Caco-2 (cell line): ENCODE measurements around the gene DHRSX. TPM values are rescaled to one million over a fixed set of nuclear protein-coding genes. Genes with fewer than 3 reads are reported as not detected.

Source experiments
- BruUV-seq: library from RNA; stranded (reverse); fragments of 400-500 nt; replicated peaks from 2 replicates; lab custom pipeline; 2021; lab: Mats Ljungman, UMichigan
- CTCF ChIA-PET: fragments of 300-600 bp; sonication (Branson Sonifier 250); formaldehyde crosslinking; loops from one replicate; lab custom pipeline; 2022; ENCODE audit warnings: antibody characterized with exemption; lab: Charles Lee
- POLR2A ChIA-PET: fragments of 300-600 bp; sonication (Branson Sonifier 250); formaldehyde crosslinking; loops from one replicate; lab custom pipeline; 2022; ENCODE audit warnings: antibody characterized with exemption; lab: Charles Lee
- DNase-seq, 2 experiments: peaks; one replicate each; pipeline versions ENCODE4 v3.0.0 to v3.0.0-alpha.2; 2020 to 2022
- H3K27me3 ChIP-seq: replicated peaks from 2 replicates; pipeline ENCODE4 v1.6.0; 2011; ENCODE audit warnings: low read length; ENCODE audit not compliant: control insufficient read depth, insufficient read depth
- H3K36me3 ChIP-seq: 2 replicates; pipeline ENCODE4 v1.5.1; 2011; ENCODE audit warnings: low read length; ENCODE audit not compliant: control insufficient read depth, insufficient read depth
- H3K4me1 ChIP-seq: fragments of 250-450 bp; sonication (Bioruptor Pico); 2 replicates; pipeline ENCODE4 v1.5.1; 2020; ENCODE audit warnings: mild to moderate bottlenecking
- H3K4me3 ChIP-seq: 2 replicates; pipeline ENCODE4 v1.5.1; 2011; ENCODE audit warnings: low read depth, mild to moderate bottlenecking, control low read depth, low read length
- H3K9me3 ChIP-seq: fragments of 250-450 bp; sonication (Bioruptor Pico); 2 replicates; pipeline ENCODE4 v1.5.1; 2020; ENCODE audit warnings: mild to moderate bottlenecking, moderate library complexity
- H3K27ac Mint-ChIP-seq: one replicate; pipeline ENCODE4 v1.8.0; 2022; ENCODE audit warnings: mixed read lengths; ENCODE audit not compliant: unreplicated experiment
- H3K27me3 Mint-ChIP-seq: one replicate; pipeline ENCODE4 v1.8.0; 2022; ENCODE audit warnings: mixed read lengths; ENCODE audit not compliant: insufficient read depth, unreplicated experiment
- H3K36me3 Mint-ChIP-seq: one replicate; pipeline ENCODE4 v1.8.0; 2022; ENCODE audit warnings: mild to moderate bottlenecking, mixed read lengths; ENCODE audit not compliant: insufficient read depth, unreplicated experiment
- H3K4me1 Mint-ChIP-seq: one replicate; pipeline ENCODE4 v1.8.0; 2022; ENCODE audit warnings: low read depth, mixed read lengths; ENCODE audit not compliant: unreplicated experiment
- H3K4me3 Mint-ChIP-seq: one replicate; pipeline ENCODE4 v1.8.0; 2022; ENCODE audit warnings: mild to moderate bottlenecking, moderate library complexity, mixed read lengths; ENCODE audit not compliant: unreplicated experiment
- H3K9me3 Mint-ChIP-seq: one replicate; pipeline ENCODE4 v1.8.0; 2022; ENCODE audit warnings: mixed read lengths; ENCODE audit not compliant: unreplicated experiment
- CTCF ChIP-seq, 2 experiments: fragments of 200-600 bp in 1 of 2; IDR thresholded peaks; 1 replicate in 1 of 2; 2 replicates in 1 of 2; pipeline versions ENCODE4 v1.5.1 to v1.8.0; 2011 to 2022; ENCODE audit warnings: antibody characterized with exemption in 1 of 2, control low read depth in 1 of 2, inconsistent platforms in 1 of 2, low read depth in 1 of 2, low read length in 1 of 2, mild to moderate bottlenecking in 1 of 2, moderate library complexity in 1 of 2; ENCODE audit not compliant: insufficient read depth in 1 of 2, severe bottlenecking in 1 of 2, unreplicated experiment in 1 of 2
- intact Hi-C: fragments of 100-400 bp; cut with micrococcal nuclease; formaldehyde crosslinking; loops from one replicate; pipeline ENCODE4 v1.10.0; 2022; ENCODE audit not compliant: unreplicated experiment
- total RNA-seq: library from RNA; stranded (reverse); gene quantifications from 2 replicates; pipeline ENCODE4 v1.2.3, GENCODE V29; 2022

DHRSX gene
- total RNA-seq, 1 experiment from 2014 or later: 64.1 TPM

GRCh38 chrX:2540426-2540947 lies 39.7 kb upstream of the DHRSX start:
- ChIA-PET POLR2A (no interaction called here), CTCF (no interaction called here)

GRCh38 chrX:2539586-2539985 lies 38.8 kb upstream of the DHRSX start:
- no peaks in the 10 kb centered on the region for H3K27me3 ChIP-seq
- no peak for TF ChIP-seq CTCF (IDR thresholded peaks at IDR 0.05; ENCODE audit: insufficient read depth in 1 of 2, low read depth in 1 of 2, low read length in 1 of 2, severe bottlenecking in 1 of 2, unreplicated experiment in 1 of 2)
- H3K27ac Mint-ChIP-seq: no peak overlapping the region
- CTCF ChIA-PET: no interaction called here
- H3K4me1 Mint-ChIP-seq: peaks cover 7% of the 10 kb centered on the region
- DNase-seq: no peak
- peaks cover 6% of the 10 kb centered on the region for H3K36me3 Mint-ChIP-seq
- H3K4me3 ChIP-seq: no peak overlapping the region
- POLR2A ChIA-PET: no interaction called here
- no peaks in the 10 kb centered on the region for H3K36me3 ChIP-seq
- no peaks in the 10 kb centered on the region for H3K9me3 ChIP-seq
- H3K9me3 Mint-ChIP-seq: no peaks in the 10 kb centered on the region
- intact Hi-C loops: no loop called here
- H3K4me3 Mint-ChIP-seq: no peak overlapping the region
- no peaks in the 10 kb centered on the region for H3K27me3 Mint-ChIP-seq
- H3K4me1 ChIP-seq: no peaks in the 10 kb centered on the region
- BruUV-seq: no TSS peak

More at GRCh38 chrX:2540426-2540947, 39.7 kb upstream of the DHRSX start:
- TF ChIP-seq CTCF (IDR thresholded peaks at IDR 0.05; ENCODE audit: insufficient read depth in 1 of 2, low read depth in 1 of 2, low read length in 1 of 2, severe bottlenecking in 1 of 2, unreplicated experiment in 1 of 2): no peak
- Histone ChIP-seq H3K9me3 (no peaks in the 10 kb centered on the region), H3K36me3 (no peaks in the 10 kb centered on the region), H3K4me1 (no peaks in the 10 kb centered on the region), H3K27me3 (no peaks in the 10 kb centered on the region), H3K4me3 (no peak overlapping the region)
- no peak for DNase-seq
- no peak overlapping the region for H3K27ac Mint-ChIP-seq
- no TSS peak for BruUV-seq
- H3K4me3 Mint-ChIP-seq: no peak overlapping the region
- peaks cover 6% of the 10 kb centered on the region for H3K36me3 Mint-ChIP-seq
- H3K9me3 Mint-ChIP-seq: peaks cover 5% of the 10 kb centered on the region
- no peaks in the 10 kb centered on the region for H3K27me3 Mint-ChIP-seq
- intact Hi-C loops: no loop called here
- H3K4me1 Mint-ChIP-seq: peaks cover 7% of the 10 kb centered on the region

- TF ChIP-seq CTCF (IDR thresholded peaks at IDR 0.05; ENCODE audit: insufficient read depth in 1 of 2, low read depth in 1 of 2, low read length in 1 of 2, severe bottlenecking in 1 of 2, unreplicated experiment in 1 of 2): no peak
- Mint-ChIP-seq H3K27ac (no peak overlapping the region), H3K4me3 (no peak overlapping the region), H3K36me3 (no peaks in the 10 kb centered on the region), H3K27me3 (no peaks in the 10 kb centered on the region), H3K4me1 (peaks cover 7% of the 10 kb centered on the region), H3K9me3 (no peaks in the 10 kb centered on the region)
- H3K4me1 ChIP-seq: no peaks in the 10 kb centered on the region
- no TSS peak for BruUV-seq
- POLR2A ChIA-PET: no interaction called here
- no peaks in the 10 kb centered on the region for H3K9me3 ChIP-seq
- H3K27me3 ChIP-seq: no peaks in the 10 kb centered on the region
- H3K4me3 ChIP-seq: no peak overlapping the region
- no peaks in the 10 kb centered on the region for H3K36me3 ChIP-seq
- CTCF ChIA-PET: no interaction called here
- DNase-seq: no peak
- intact Hi-C loops: no loop called here
These were observed 37.4 kb upstream of the DHRSX start for GRCh38 chrX:2538031-2538757.
